ENCODE data around the gene TPM2. TPM values are rescaled to one million over a fixed set of nuclear protein-coding genes. Genes with fewer than 3 reads are reported as not detected.

TPM2 gene
- total RNA-seq (1,000 to 10,000 TPM; 3,590 to 8,131 (median 6,107) TPM), polyA plus RNA-seq (100 to 1,000 TPM in 2 of 3 donors, 10 to 100 TPM in 1; 49.9 to 447 (median 334) TPM)

GRCh38 chr9:35689542-35690293, at the start of gene TPM2:
Gene TPM2 (minus strand): TSS chr9:35689925. CDS start chr9:35689817, 108 bp downstream.
- H3K27ac ChIP-seq = peak within 1 kb of the TSS; percentile 95 to 100 (median 98)
- intact Hi-C loops (cut with DNase I) = loop anchor here (1.0 kb wide), 3 partner anchors 24 to 39 kb away; partner anchors contain the start of gene ARHGEF39
- peak; percentile 96 for DNase-seq
- peak within 1 kb of the TSS; percentile 88 to 97 (median 94) for H3K4me3 ChIP-seq
- H3K36me3 ChIP-seq = peaks cover 9 to 44% (median 29%) of the 10 kb centered on the region in 4 donors
- no peaks in the 10 kb centered on the region for H3K27me3 ChIP-seq
- peak in 1 of 4 experiments; percentile 11 for TF ChIP-seq CTCF (IDR thresholded peaks at IDR 0.05)
- peak; percentile 91 to 97 for TF ChIP-seq POLR2A (IDR thresholded peaks at IDR 0.05)
- peak in 3 of 4 donors; percentile 10 to 47 (median 35) for TF ChIP-seq EP300 (IDR thresholded peaks at IDR 0.05)
- TF ChIP-seq POLR2AphosphoS5 (IDR thresholded peaks at IDR 0.05) = peak; percentile 96 to 100 (median 99)
- H3K9me3 ChIP-seq = no peaks in the 10 kb centered on the region
- peaks cover 0 to 46% (median 30%) of the 10 kb centered on the region in 4 donors for H3K4me1 ChIP-seq
- 36 to 41% methylated on average over 61 of the region's 61 CpGs for whole genome bisulfite sequencing, 2 donors

- TF ChIP-seq CTCF (IDR thresholded peaks at IDR 0.05) (no peak), POLR2A (IDR thresholded peaks at IDR 0.05) (no peak), POLR2AphosphoS5 (IDR thresholded peaks at IDR 0.05) (no peak), EP300 (IDR thresholded peaks at IDR 0.05) (no peak)
- H3K36me3 ChIP-seq = peaks cover 50 to 96% (median 90%) of the 10 kb centered on the region in 4 donors
Observed at GRCh38 chr9:35738924-35739323, 49.2 kb upstream of the TPM2 start.

GRCh38 chr9:35738186-35738585, 48.5 kb upstream of the TPM2 start:
- H3K9me3 ChIP-seq = no peaks in the 10 kb centered on the region
- no peaks in the 10 kb centered on the region for H3K27me3 ChIP-seq
- no peak overlapping the region for H3K4me3 ChIP-seq
- DNase-seq = peak; percentile 36
- peaks cover 0 to 25% (median 14%) of the 10 kb centered on the region in 4 donors for H3K4me1 ChIP-seq
- no peak overlapping the region for H3K27ac ChIP-seq
- H3K36me3 ChIP-seq = peaks cover 50 to 88% (median 83%) of the 10 kb centered on the region in 4 donors
- intact Hi-C loops (cut with DNase I) = no loop called here
- 77 to 85% methylated on average over 4 of the region's 4 CpGs for WGBS, 2 donors
- TF ChIP-seq POLR2A (IDR thresholded peaks at IDR 0.05) (no peak), CTCF (IDR thresholded peaks at IDR 0.05) (no peak), POLR2AphosphoS5 (IDR thresholded peaks at IDR 0.05) (no peak), EP300 (IDR thresholded peaks at IDR 0.05) (no peak)

More at GRCh38 chr9:35738924-35739323, 49.2 kb upstream of the TPM2 start:
- Histone ChIP-seq H3K27ac (no peak overlapping the region), H3K4me1 (peaks cover 0 to 25% (median 11%) of the 10 kb centered on the region in 4 donors), H3K4me3 (no peak overlapping the region), H3K27me3 (no peaks in the 10 kb centered on the region), H3K9me3 (no peaks in the 10 kb centered on the region)
- WGBS, 2 donors = 86 to 93% methylated on average over 7 of the region's 7 CpGs
- intact Hi-C loops (cut with DNase I) = no loop called here
- peak; percentile 58 for DNase-seq

GRCh38 chr9:35737143-35737542, 47.4 kb upstream of the TPM2 start:
- peaks cover 0 to 26% (median 16%) of the 10 kb centered on the region in 4 donors for H3K4me1 ChIP-seq

More at GRCh38 chr9:35737143-35737542, 47.4 kb upstream of the TPM2 start:
- Histone ChIP-seq H3K4me3 (no peak overlapping the region), H3K27me3 (no peaks in the 10 kb centered on the region), H3K36me3 (peaks cover 47 to 78% (median 74%) of the 10 kb centered on the region in 4 donors), H3K9me3 (no peaks in the 10 kb centered on the region), H3K27ac (peak overlapping the region in 1 of 4 donors; percentile 98)
- WGBS, 2 donors = 81 to 85% methylated on average over 7 of the region's 7 CpGs
- no peak for TF ChIP-seq POLR2A (IDR thresholded peaks at IDR 0.05)
- no peak for TF ChIP-seq CTCF (IDR thresholded peaks at IDR 0.05)
- TF ChIP-seq POLR2AphosphoS5 (IDR thresholded peaks at IDR 0.05) = no peak
- TF ChIP-seq EP300 (IDR thresholded peaks at IDR 0.05) = no peak
- DNase-seq = no peak
- intact Hi-C loops (cut with DNase I) = no loop called here

Measured in sigmoid colon (tissue), 7 donors.